GM19372 (cell line): ENCODE data around the gene TNNT1.
A peak's percentile ranks its signal among the peaks of the same experiment; 100 is the strongest.
"Not testable (repeated sequence)": the region's sequence is repeated elsewhere in the genome, so short reads cannot be mapped to it uniquely, and the experiment has no call there.

ENCODE experiments used
- ATAC-seq: cut with Tn5 transposase; IDR thresholded peaks from one replicate; pipeline ENCODE4 v1.9.1; 2021; ENCODE audit warnings: mild to moderate bottlenecking, low read depth, moderate library complexity; ENCODE audit not compliant: unreplicated experiment

The TNNT1 gene

DNA sequence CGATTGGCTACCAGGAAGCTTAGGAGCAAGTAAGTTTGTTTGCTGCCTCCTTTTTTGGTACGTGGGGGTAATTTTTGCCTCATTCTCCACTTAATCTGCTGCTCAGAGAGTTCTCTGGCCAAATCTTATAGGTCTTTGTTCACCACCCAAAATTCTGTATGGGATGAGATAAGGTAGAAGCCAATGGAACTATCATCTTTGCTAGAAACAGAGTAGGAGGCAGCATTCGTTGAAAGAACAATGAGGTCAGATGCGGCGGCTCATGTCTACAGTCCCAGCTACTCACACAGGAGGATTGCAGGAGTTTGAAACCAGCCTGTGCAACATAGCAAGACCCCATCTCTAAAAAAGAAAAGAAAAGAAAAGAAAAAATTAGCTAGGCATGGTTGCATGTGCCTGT is 22.4 kb upstream of the TNNT1 start:
- no peak for ATAC-seq

DNA sequence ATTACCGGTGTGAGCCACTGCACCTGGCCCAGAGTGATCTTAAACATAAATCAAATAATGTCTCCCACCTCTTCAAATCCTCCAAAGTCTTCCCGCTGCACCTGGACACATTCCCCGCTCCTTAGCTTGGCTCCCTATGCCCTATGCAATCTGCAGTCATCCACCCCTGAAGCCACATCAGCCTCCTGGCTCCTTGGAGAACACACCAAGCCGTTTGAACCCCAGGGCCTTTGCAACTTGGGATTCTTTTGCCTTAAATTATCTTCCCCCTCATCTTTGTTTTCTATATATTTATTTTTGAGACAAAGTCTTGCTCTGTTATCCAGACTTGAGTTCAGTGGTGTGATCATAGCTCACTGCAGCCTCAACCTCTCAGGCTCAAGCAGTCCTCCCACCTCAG is 20.1 kb upstream of the TNNT1 start:
- no peak for ATAC-seq

DNA sequence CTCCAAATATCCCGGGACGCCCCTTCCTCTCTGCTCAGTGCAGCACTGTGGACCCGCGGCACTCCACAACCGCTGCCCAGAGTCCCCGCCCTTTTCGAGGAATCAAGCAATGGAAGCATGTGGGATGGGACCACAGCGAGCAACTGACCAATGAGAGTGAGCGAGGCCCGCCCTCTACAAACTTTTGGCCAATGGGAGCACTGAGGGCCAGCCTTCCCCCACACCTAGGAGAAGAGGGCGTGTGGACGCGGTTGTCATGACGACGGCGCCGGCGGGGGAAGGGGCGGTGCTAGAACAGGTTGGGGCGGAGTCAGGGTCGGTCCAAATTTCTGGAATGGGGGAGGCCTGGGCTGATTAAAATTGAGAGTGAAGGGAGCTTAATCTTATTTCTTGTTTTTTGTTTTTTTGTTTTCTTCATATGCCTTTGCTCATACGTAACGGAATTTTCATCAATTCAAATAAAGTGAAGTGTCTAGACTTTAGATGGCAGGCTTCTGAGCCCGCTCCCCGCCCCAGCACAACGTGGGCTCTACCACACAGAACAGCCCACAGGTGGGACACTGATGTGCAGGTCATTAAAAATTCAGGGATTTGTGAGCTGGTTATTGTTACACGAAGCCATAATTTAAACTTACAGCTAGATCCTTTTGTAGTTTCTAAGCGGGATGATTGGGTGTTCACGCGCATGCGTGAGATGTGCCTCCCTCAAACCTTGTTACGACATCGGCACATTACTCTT is 17.7 kb upstream of the TNNT1 start, which contains the start of gene DNAAF3:
DNAAF3 (minus strand) TSS at position 84 of the 739 bp plus-strand sequence. CDS start 200 bp downstream, outside the sequence.
- ATAC-seq, result peak; percentile 88

DNA sequence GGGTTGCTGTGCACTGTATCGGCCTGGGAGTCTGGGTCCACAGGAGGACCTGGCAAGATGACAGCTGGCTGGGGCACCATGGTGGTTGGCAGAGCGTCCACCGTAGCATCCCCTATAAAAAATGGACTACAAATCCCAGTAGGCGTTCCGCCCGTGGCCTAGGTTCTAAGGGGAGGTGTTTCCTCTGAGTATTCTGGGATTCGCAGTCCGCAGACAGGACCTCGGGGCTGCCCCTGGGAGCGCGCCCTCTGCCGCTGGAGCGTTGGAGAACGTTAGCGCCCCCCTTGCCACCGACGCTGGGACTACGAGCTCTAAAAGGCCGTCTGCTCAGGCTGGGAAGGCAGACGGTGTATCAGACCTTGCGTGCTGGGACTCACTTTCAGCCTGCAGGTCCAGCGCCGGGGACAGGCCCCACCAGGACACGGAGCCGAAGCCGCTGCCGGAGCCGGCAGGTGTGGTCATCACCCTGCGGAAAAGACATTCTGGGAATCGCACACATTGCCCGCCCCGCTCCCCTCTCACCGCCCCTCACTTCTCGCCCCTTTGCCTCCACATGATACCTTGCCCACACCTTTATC is 17.0 kb upstream of the TNNT1 start:
- no peak for ATAC-seq

DNA sequence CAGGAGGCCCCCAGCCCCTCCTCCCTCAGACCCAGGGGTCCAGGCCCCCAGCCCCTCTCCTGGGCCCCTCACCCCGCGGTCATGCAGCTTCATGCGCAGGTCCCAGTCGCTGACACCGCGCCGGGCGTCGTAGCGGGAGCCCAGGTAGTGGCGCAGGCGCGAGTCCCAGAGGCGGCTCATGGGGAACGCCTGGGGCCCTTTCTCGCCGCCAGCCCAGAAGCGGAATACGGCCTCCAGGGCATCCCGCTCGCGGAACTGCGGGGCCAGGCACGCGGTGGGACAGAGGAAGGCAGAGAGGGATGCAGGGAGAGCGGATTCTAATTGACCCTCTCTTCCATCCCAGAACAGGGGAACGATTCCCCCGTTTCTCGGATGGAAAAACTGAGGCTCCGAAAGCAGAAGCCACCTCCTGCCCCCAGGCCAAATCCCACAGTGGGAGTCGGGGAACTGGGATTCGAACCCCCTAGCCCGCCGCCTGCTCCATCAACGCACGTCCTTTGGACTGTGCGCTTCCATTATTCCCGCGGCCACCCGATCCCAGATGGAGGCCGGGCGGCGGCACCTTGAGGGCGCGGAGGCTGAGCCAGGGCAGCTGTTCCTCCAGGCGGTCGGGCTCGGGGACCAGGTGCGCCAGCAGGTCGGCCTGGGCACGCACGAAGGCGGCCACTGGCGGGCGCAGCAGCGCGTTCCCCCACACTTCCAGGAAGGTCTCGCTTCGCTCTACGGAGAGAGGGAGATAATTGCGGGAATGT is 12.7 kb upstream of the TNNT1 start:
- no peak for ATAC-seq

- ATAC-seq, result no peak
Measured at GRCh38 chr19:55160986-55161365, 12.0 kb upstream of the TNNT1 start.

DNA sequence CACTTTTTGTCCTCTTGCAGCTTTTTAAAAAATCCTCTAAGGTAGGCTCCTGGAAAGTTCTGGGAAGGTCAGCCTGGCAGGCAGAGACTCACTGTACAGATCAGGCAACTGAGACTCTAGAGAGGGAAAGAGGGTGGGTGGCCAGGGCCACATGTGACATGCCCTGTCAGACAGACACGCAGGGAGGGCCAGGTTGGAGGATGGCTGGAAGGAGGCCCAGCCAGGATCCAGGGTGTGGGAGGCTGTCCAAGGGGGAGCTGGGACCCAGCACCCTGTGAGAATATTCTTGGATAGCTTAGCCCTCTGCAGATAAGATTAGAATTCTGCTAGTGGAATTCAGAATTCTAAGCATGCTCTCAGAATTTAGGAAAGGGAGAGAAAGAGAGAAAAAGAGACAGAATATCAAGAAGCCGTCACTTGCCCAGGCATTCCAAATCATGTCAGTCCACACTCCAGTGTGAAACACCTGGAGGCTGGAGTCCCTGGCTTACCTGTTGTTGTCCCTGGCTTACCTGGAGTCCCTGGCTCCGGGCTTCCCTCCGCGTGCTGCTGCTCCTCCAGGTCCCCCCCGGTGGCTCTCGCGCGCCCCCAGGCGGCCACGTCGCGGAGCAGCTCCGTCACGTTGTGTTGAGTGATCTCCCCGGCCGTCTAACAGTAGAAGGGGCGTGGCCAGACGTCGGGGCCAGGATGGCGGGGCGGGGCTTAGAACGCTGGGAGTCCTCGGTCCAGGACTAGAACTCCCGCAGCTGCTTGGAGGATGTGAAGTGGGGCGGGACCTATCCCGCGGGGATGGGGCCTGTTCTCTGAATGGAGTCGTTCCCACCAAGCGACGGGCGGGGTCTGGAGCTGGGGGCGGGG is 11.4 kb upstream of the TNNT1 start:
- ATAC-seq, result peak; percentile 54

DNA sequence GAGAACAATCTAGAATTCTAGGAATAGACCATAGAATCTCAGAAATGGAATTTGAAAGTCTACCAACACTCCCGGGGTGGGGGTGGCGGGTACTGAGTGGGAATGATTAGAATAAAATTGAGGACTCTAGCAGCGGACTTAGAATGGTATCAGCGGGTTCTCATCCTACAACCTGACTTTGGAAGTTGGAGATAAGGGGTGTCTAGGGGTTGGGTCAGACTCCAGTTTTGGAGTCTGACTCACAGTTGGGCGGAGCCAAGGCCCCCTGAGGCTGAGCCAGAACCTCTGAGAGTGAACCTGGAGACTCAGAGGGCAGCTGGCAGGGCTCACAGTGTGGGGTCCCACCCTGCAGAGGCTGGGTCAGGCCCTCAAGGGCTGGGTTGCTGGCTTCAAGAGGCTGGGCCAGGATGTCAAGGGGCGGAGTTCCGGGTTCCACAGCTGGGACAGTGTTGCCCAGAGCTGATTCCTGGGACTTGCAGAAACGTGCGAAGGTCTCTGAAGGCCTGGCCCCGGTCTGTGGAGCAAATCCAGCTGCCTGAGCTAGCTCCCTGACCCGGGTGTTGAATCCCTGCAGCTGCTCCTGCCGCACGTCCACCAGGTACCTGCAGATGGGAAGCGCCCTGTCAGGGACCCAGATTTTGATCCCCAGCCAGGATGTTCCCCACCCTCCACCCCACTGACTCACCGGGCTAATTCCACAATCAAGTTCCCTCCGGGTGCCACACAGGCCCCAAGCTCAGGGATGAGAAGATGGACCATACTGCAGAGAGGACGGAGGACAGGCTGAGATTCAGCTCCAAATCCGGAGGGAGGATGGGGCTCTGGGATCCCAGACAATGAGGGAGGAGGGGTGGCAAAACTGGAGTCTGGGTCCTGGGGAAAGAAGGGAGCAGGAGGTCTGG is 10.1 kb upstream of the TNNT1 start:
- no peak for ATAC-seq

DNA sequence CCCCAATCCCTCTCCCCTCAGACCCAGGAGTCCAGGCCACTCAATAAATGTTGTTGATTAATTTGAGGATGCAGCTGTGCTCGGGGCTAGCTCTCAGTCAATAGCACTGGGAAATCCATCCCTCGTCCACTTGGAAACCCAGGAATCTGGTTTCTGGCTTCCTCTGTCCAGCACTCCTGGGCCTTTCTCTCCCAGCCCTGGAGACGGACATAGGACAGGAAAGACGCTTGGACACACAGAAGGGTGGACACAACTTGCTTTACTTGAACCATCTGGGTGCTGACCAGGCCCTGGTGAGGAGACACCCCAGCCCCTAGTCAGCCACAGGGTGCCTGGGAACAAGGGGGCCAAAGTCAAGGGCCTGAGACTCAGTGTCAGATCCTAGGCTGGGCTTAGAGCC is 9.4 kb upstream of the TNNT1 start:
- no peak for ATAC-seq

GRCh38 chr19:55157064-55157908 is 8.3 kb upstream of the TNNT1 start, which contains the start of gene TNNI3:
Gene TNNI3 (minus strand): TSS chr19:55157732. CDS start chr19:55157589, 143 bp downstream.
- ATAC-seq, result no peak

- ATAC-seq, result no peak
Measured at GRCh38 chr19:55156202-55157063, 7.4 kb upstream of the TNNT1 start.

GRCh38 chr19:55155784-55156183 is 6.8 kb upstream of the TNNT1 start:
- ATAC-seq, result not testable (repeated sequence)

GRCh38 chr19:55153652-55154264 is 4.8 kb upstream of the TNNT1 start:
- no peak for ATAC-seq

DNA sequence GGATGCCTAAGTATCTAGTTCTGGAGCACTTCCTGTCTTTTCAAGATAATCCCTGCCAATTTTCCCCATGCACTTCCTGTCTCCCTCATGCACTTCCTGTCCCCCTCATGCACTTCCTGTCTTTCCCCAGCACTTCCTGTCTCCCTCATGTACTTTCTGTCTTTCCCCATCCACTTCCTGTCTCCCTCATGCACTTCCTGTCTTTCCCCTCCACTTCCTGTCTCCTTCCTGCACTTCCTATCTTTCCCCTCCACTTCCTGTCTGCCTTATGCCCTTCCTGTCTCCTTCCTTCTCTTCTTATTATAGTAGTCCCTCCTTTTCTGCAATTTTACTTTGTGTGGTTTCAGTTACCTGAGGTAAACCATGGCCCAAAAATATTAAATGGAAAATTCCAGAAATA is 3.0 kb upstream of the TNNT1 start:
- ATAC-seq, result no peak

DNA sequence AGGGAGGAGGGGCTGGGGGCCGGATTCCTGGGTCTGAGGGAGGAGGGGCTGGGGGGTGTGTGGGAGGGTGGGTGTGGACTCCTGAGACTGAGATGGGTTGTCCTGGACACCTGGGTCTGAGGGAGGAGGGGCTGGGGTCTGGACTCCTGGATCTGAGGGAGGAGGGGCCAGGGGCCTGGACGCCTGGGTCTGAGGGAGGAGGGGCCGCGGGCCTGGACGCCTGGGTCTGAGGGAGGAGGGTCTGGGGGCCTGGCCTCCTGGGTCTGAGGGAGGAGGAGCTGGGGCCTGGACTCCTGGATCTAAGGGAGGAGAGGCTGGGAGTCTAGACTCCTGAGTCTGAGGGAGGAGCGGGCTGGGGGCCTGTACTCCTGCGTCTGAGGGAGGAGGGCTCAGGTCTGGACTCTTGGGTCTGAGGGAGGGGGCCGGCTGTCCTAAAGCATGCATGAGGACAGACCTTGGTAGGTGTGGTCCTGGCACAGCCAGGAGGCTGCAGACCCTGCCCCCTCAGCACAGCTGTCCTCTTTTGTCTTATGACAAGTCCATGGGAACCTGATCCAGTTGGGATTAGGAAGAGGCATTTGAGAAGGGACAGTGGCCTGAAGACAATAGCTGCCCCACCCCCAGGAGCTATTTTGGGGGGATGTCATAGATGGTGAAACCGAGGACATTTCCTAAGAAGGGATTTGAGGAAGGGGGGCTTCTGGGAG is 1.3 kb downstream of the TNNT1 start:
- no peak for ATAC-seq

- ATAC-seq, result no peak
Measured at GRCh38 chr19:55146705-55147273, 2.2 kb downstream of the TNNT1 start.
